NCI-H1436 (cell line): ENCODE data around the gene MRPL20.
"Not testable (repeated sequence)": the region's sequence is repeated elsewhere in the genome, so short reads cannot be mapped to it uniquely, and the experiment has no call there.

Source experiments
- DNase-seq: peaks from one replicate; lab custom pipeline; 2025; lab: John Stamatoyannopoulos, UW

Gene MRPL20

DNA sequence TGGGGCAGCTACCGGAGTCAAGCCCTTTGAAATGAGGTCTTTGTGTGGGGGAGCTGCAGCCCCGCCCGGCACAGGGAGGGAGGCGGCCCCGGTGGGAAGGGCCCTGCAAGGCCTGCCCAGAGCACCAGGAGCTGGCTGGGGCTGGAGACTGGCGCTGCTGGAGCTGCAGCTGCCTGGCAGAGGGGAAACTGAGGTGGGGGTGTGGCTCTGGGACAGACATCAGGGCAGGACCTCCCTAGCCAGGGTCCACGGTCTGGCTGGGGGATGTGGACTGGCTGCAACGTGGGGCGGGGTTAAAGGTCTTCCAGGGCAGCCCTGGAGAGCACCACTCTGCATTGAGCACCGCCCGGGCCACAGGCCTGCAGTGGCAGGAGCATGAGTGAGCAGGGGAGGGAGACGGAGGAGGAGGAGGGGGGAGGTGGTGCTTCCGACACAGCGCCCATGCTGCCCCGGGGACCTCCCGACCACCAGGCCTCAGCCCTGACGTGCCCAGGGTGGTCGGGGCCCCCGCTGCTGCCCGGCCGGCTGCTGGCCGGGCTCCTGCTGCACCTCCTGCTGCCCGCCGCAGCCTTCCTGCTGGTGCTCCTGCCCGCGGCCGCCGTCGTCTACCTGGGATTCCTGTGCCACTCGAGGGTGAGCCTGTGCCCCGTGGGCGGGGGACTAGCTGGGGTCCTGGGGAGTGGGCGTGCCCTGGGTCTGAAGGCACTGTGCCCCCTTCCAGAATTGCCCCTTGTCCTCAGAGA, 18.8 kb upstream of the MRPL20 start:
- DNase-seq, result no peak

DNA sequence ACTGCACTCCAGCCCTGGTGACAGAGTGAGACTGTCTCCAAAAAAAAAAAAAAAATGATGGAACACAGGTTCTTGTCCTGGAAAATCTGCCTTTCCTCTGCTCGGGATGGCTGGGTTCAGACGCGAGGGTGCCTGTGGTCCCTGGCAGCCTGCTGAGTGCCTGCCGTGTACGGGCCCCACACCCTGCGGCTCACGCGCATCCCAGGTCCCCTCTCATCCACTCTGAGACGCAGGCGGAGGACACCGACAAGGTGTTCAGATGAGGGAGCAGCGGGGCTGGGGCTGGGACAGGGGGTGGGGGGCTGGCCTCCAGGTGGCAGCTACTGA, 18.3 kb upstream of the MRPL20 start:
- no peak for DNase-seq

GRCh38 chr1:1424707-1425106, 17.6 kb upstream of the MRPL20 start:
- no peak for DNase-seq

DNA sequence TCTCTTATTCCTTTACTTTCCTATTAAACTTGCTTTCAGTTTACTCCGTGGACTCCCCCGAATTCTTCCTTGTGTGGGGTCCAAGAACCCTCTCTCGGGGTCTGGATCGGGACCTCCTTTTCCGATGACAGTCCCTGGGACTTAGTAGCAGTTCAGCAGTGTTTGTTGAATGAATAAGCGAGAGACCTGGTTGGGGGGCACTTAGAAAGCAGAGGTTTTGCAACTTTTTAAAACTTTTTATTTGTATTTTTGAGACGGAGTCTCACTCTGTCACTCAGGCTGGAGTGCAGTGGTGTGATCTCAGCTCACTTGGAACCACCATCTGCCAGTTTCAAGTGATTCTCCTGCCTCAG, 16.1 kb upstream of the MRPL20 start:
- no peak for DNase-seq

DNA sequence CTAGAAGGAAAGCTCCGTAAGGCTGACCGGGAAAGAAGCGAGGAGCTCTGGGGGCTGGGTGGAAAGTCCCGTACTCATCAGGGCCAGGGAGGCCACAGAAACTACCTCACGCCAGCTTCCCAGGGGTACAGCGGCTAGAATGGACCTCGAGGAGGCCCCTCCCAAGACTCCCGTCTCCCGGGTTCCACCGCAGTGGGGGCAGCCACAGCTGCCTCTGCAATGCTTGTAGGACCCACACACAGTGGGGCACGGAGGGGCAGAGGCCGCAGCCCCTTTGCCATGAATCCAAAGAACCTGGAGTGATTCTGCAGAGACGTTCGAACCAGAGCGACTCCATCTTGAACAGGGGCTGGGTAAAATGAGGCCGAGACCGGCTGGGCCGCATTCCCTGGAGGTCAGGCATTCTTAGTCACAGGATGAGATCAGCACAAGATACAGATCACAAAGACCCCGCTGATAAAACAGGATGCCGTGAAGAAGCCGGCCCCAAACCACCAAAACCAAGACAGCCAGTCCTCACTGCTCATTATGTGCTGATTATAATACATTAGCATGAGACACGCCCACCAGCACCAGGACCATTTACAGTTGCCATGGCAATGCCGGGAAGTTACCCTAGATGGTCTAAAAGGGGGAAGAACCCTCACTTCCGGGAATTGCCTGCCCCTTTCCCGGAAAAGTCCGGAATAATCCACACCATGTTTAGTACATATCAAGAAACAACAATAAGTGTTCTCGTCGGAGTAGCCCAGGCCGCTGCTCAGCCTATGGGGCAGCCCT, 15.6 kb upstream of the MRPL20 start:
- DNase-seq, result no peak

DNA sequence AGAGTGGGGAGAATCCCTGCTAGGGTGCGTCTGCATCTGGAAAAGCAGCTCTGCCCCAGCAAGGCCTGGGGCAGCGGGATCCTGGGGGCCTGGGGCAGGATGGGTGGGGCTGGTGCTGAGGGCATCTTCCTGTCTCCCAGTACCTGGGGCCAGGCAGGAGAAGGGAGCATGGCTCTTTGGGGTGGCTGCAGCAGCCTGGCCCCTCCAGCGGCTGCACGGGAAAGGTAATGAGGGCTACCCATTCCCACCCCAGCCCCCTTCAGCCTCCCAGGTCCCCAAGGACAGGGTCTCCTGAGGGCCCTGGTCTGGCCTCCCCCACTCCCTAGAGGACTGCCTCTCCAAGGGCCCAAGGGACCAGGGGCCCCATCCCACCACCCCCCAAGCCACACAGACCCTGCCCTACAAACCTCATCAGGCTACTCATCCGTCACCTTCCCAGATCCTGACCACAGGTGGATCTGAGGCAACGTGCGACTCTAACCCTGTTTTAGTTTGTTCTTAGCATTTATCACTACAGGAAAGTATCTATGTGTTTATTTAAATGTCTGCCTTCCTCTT, 14.9 kb upstream of the MRPL20 start:
- DNase-seq, result no peak

GRCh38 chr1:1421147-1421906, 14.2 kb upstream of the MRPL20 start, which contains the start of gene ANKRD65:
ANKRD65 (minus strand) TSS chr1:1421276; CDS start chr1:1421005, 271 bp downstream.
- no peak for DNase-seq

DNA sequence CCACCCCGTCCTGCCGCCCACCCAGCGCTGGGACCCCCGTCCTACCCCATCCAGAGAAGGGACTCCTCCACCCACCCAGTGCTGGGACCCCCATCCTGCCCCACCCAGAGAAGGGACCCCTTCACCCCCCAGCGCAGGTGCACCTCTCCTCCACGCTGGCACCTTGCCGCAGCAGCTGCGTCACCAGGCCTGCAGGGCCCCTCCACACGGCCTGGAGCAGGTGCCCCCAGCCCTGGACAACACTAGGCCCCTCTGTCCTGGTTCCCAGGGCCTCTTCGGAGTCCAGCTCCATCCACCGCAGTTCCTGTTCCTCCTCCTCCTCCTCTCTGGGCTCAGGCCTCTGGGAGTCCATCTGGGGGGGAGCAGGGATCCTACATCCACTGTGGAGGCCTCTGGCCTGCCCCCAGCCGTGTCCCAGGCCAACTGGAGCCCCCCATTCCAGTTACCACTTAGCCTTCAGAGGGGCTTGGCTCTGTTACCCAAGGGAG, 13.6 kb upstream of the MRPL20 start:
- DNase-seq, result no peak

DNA sequence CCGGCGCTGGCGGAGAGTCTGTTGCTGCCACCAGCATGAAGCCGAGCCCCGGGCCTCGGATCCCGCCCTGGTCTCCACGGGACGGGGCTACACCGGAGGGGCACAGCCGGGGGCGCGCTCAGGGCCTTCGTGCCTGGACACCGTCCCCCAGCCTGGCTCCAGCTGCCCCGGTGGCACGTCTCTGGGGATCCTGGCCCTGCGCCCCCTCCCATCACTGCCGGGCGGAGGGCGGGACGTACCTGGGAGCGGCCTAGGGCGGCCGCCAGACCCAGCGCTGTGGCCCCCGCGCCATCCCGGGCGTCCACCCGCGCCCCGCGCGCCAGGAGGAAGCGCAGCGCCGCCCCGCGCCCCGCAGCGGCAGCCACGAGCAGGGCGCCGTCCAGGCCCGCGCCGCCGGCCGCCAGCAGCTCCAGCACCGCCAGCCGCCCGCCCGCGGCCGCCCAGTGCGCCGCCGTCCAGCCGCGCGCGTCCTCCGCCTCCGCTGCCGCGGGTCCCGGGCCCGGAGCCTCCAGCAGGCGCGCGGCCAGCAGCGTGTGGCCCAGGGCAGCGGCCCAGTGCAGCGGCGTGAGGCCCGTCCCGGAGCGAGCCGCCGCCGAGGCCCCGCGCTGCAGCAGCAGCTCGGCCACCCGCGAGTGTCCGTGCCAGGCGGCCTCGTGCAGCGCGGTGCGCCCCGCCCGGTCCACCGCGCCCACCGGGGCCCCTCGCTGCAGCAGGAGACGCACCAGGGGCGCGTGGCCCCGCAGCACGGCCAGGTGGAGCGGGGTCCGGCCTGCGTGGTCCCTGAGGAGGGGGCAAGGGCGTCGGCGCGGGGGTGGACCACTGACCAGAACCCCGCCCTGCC, 12.9 kb upstream of the MRPL20 start:
- no peak for DNase-seq

- no peak for DNase-seq
These were observed 12.3 kb upstream of the MRPL20 start for GRCh38 chr1:1419363-1419812.

DNA sequence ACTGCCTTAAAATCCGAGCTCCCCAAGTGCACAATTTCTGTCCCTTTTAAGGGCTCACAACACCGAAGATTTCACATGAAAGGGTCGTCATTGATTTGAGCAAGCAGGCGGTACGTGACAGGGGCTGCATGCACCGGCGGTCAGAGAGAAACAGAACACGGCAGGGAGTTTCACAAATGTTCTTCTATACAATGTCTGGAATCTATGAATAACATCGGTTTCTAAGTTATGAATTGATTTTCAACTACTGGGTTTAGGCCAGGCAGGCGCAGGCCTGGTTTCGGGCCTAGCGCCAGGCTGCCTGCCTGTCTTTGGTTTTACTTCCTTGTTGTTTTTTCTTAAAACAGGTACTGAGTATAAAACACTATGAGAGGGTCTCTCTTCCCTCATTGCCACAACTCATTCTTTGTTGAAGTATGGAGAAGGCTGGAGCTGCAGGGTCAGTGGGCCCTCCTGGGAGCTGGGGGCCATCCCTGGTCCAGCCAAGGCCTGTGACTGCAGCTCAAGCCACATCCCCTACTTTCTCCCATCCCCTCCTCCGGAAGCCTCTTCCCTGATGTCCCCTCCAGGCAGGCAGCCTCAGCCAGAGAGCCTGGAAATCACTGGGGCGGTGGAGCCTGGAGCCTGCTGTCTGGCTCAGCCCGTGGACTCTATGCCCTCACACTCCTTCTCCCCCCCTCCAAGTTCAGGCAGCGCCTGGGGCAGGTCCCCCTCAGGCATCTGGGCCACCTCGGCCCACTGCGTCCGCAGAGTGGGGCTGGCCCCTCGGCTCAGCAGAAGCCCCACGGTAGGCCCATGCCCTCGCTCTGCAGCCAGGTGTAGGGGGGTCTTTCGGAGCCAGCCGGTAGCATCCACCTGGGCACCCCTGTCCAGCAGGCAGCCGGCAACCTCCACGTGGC, 11.6 kb upstream of the MRPL20 start:
- no peak for DNase-seq

DNA sequence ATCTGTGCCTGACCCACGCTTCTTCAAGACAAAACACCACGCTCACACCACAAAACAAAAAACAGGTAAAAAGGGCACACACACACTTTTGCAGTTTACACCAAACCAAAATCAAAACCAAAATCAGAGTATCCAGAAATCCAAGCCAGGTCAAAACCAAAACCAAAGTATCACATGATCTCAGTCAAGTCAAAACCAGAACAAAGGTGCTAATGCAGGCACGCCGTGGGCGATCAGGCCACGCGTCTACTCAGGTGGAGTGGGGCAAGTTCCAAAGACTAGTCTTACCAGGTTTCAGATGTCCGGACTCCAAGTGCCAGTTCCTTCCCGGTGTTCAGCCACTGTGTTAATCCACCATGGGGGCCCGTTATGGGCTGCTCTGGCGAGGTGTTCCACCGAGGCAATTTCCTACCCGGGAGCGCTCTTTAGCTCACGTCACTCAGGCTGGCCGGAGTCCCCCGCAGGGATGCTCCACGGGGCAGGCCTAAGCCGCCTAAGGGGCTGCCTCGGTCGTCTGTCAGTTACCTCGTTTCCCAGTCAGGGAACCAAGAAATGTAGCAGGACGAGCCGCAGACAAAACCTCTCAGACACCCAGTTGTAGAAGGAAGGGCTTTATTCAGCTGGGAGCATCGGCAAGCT, 10.9 kb upstream of the MRPL20 start:
- not testable (repeated sequence) for DNase-seq

- not testable (repeated sequence) for DNase-seq
These were observed 10.3 kb upstream of the MRPL20 start for GRCh38 chr1:1417396-1417795.

GRCh38 chr1:1415751-1416150, 8.7 kb upstream of the MRPL20 start:
- DNase-seq, result no peak

GRCh38 chr1:1412311-1412902, 5.3 kb upstream of the MRPL20 start:
- DNase-seq, result not testable (repeated sequence)

- no peak for DNase-seq
These were observed 4.5 kb upstream of the MRPL20 start for GRCh38 chr1:1411626-1412025.

DNA sequence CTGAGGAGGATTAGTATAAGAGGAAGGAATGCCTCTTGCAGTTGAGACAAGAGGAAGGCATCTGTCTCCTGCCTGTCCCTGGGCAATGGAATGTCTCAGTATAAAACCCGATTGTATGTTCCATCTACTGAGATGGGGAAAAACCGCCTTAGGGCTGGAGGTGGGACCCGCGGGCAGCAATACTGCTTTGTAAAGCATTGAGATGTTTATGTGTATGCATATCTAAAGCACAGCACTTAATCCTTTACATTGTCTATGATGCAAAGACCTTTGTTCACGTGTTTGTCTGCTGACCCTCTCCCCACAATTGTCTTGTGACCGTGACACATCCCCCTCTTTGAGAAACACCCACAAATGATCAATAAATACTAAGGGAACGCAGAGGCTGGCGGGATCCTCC, 3.1 kb upstream of the MRPL20 start:
- DNase-seq, result not testable (repeated sequence)

GRCh38 chr1:1407636-1408318, 684 bp upstream of the MRPL20 start:
- no peak for DNase-seq
